ENCODE results near the gene RBM46.

DNA sequence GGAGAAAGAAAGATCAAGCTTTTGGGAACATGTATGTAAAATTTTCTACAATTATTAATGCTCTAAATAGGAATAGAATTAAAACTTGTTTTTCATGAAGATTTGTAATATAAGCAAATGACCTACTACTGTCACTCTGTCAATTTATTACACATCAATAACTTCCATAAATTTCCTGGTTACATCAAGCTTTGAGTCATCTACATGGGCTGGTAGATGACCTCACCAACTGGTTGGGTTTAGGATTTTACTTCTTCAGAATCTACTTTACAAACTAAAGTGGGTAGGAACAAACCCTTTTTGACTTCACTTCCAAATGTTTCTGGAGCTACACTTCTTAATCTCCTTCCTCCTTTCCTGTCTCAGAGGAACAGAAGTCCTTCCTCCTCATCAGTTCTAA, 49.3 kb upstream of the RBM46 start:
- TF ChIP-seq, protein P1, sequence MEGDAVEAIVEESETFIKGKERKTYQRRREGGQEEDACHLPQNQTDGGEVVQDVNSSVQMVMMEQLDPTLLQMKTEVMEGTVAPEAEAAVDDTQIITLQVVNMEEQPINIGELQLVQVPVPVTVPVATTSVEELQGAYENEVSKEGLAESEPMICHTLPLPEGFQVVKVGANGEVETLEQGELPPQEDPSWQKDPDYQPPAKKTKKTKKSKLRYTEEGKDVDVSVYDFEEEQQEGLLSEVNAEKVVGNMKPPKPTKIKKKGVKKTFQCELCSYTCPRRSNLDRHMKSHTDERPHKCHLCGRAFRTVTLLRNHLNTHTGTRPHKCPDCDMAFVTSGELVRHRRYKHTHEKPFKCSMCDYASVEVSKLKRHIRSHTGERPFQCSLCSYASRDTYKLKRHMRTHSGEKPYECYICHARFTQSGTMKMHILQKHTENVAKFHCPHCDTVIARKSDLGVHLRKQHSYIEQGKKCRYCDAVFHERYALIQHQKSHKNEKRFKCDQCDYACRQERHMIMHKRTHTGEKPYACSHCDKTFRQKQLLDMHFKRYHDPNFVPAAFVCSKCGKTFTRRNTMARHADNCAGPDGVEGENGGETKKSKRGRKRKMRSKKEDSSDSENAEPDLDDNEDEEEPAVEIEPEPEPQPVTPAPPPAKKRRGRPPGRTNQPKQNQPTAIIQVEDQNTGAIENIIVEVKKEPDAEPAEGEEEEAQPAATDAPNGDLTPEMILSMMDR (IDR thresholded peaks at IDR 0.05; ENCODE audit: insufficient read depth, low read length, poor library complexity, severe bottlenecking) = no peak
- TF ChIP-seq EZH2phosphoT487 (conservative IDR thresholded peaks at IDR 0.05; ENCODE audit: low read length) = no peak

Data from SU-DHL-6 (cell line).